ENCODE data around the gene DAB1.

- TF ChIP-seq POLR2A (IDR thresholded peaks at IDR 0.05) (no peak), CTCF (IDR thresholded peaks at IDR 0.05) (no peak), POLR2AphosphoS5 (IDR thresholded peaks at IDR 0.05) (no peak), EP300 (IDR thresholded peaks at IDR 0.05) (no peak)
Measured at GRCh38 chr1:57249511-57249910, 174.3 kb downstream of the DAB1 start.

Data from upper lobe of left lung (tissue), 4 donors.